K562 (cell line): Measurements from ENCODE around the gene CENPB. TPM values are rescaled to one million over a fixed set of nuclear protein-coding genes. Genes with fewer than 3 reads are reported as not detected.
A peak's percentile ranks its signal among the peaks of the same experiment; 100 is the strongest.

Experiments used
- BMI1 ChIP-seq: fragments of 150-350 bp; IDR thresholded peaks from 2 replicates; pipeline ENCODE4 v1.6.1; 2014; ENCODE audit warnings: low read length
- CBX3 ChIP-seq, 2 experiments: IDR thresholded peaks; 1 replicate in 1 of 2; 2 replicates in 1 of 2; pipeline ENCODE4 v1.6.1; 2012; ENCODE audit warnings: inconsistent platforms in 2 of 2, low read length in 2 of 2, borderline replicate concordance in 1 of 2, control low read depth in 1 of 2
- CCNT2 ChIP-seq: IDR thresholded peaks from 2 replicates; pipeline ENCODE4 v1.6.1; 2011; ENCODE audit warnings: borderline replicate concordance, low read depth, mild to moderate bottlenecking, moderate library complexity, mixed read lengths, low read length; ENCODE audit not compliant: insufficient read length; ENCODE audit errors: extremely low read depth
- CREBBP ChIP-seq: IDR thresholded peaks from one replicate; pipeline ENCODE4 v1.6.1; 2012; ENCODE audit warnings: low read depth, mild to moderate bottlenecking, control low read depth, inconsistent platforms, low read length
- ERF ChIP-seq: fragments of 450-650 bp; formaldehyde crosslinking; IDR thresholded peaks from 2 replicates; pipeline ENCODE4 v1.4.0; 2020; ENCODE audit warnings: mild to moderate bottlenecking, mixed read lengths
- GABPA ChIP-seq: fragments of 200-800 bp; sonication (Bioruptor generic); conservative IDR thresholded peaks from 2 replicates; pipeline ENCODE4 v1.6.1; 2016; ENCODE audit warnings: low read depth, missing genetic modification characterization, missing compliant biosample characterization
- HDAC1 ChIP-seq, 2 experiments: fragments of 450-650 bp; IDR thresholded peaks; 2 replicates each; pipeline ENCODE4 v1.6.1; 2016 to 2017; ENCODE audit warnings: inconsistent platforms in 1 of 2, mild to moderate bottlenecking in 1 of 2, moderate library complexity in 1 of 2
- HDAC2 ChIP-seq: fragments of 450-650 bp; IDR thresholded peaks from 2 replicates; pipeline ENCODE4 v1.6.1; 2016; ENCODE audit warnings: mild to moderate bottlenecking
- MAFF ChIP-seq: IDR thresholded peaks from 2 replicates; pipeline ENCODE4 v1.6.1; 2012; ENCODE audit warnings: low read length, improper control_type of control experiment
- MYC ChIP-seq, 2 experiments: fragments of 250-450 bp in 1 of 2; sonication (Bioruptor Pico) in 1 of 2; IDR thresholded peaks; 2 replicates each; pipeline versions ENCODE4 v1.5.1 to v1.6.1; 2012 to 2021; ENCODE audit warnings: low read depth in 2 of 2, borderline replicate concordance in 1 of 2, improper control_type of control experiment in 1 of 2, low read length in 1 of 2, mild to moderate bottlenecking in 1 of 2, moderate library complexity in 1 of 2
- NFRKB ChIP-seq: fragments of 450-650 bp; IDR thresholded peaks from 2 replicates; pipeline ENCODE4 v1.6.1; 2016; ENCODE audit warnings: low read depth
- POLR2H ChIP-seq: IDR thresholded peaks from 2 replicates; pipeline ENCODE4 v1.6.1; 2016; ENCODE audit warnings: missing genetic modification characterization, low read depth, mild to moderate bottlenecking, control low read depth, missing compliant biosample characterization, moderate library complexity
- PPARD ChIP-seq: fragments of 250-450 bp; sonication (Bioruptor Pico); IDR thresholded peaks from 2 replicates; pipeline ENCODE4 v1.8.0; 2022; ENCODE audit warnings: inconsistent platforms, mild to moderate bottlenecking, moderate library complexity
- SAP30 ChIP-seq: fragments of 200-600 bp; sonication (generic); IDR thresholded peaks from 2 replicates; pipeline ENCODE4 v1.6.1; 2012; ENCODE audit warnings: borderline replicate concordance, low read depth, mild to moderate bottlenecking, moderate library complexity, low read length, control low read depth, inconsistent platforms; ENCODE audit not compliant: insufficient read depth, poor library complexity, severe bottlenecking
- SETDB1 ChIP-seq: IDR thresholded peaks from one replicate; pipeline ENCODE4 v1.6.1; 2012; ENCODE audit warnings: low read length, control low read depth, inconsistent platforms
- SMAD4 ChIP-seq: fragments of 250-450 bp; sonication (Bioruptor Pico); conservative IDR thresholded peaks from 2 replicates; pipeline ENCODE4 v1.8.0; 2021; ENCODE audit warnings: inconsistent platforms, mild to moderate bottlenecking, moderate library complexity
- SP1 ChIP-seq: sonication (generic); formaldehyde crosslinking; IDR thresholded peaks from 2 replicates; pipeline ENCODE4 v1.8.1; 2022; ENCODE audit warnings: mild to moderate bottlenecking, missing genetic modification reagents
- ZNF668 ChIP-seq: fragments of 250-450 bp; sonication (Bioruptor Pico); IDR thresholded peaks from 2 replicates; pipeline ENCODE4 v1.8.0; 2022; ENCODE audit warnings: mild to moderate bottlenecking, inconsistent platforms
- polyA plus RNA-seq, 8 experiments: library from polyadenylated mRNA; depleted of rRNA in 4 of 8; stranded (reverse) in 5 of 8; unstranded in 3 of 8; fragments of >200 nt; fragmentation: Nextera tagmentation in 2 of 8; fragmentation: Illumina TruSeq in 1 of 8; extraction: Ambion mirVana in 2 of 8; extraction: Trizol in 1 of 8; gene quantifications; 2 replicates each; pipeline versions ENCODE4 v1.2.1 to v1.2.3, GENCODE V29; 2011 to 2014; ENCODE audit warnings: inconsistent platforms in 1 of 8, missing spikeins in 1 of 8
- total RNA-seq, 7 experiments: library from RNA; depleted of rRNA in 6 of 7; stranded (reverse); fragments of >200 nt in 6 of 7; fragmentation: Illumina TruSeq in 2 of 7; extraction: Trizol in 2 of 7; gene quantifications; 2 replicates each; pipeline versions ENCODE4 v1.2.1 to v1.2.3, GENCODE V29; 2011 to 2021; ENCODE audit warnings: low replicate concordance in 1 of 7
- TF ChIP-seq, protein P1 (sequence below), 3 experiments: fragments of 200-800 bp in 1 of 3; sonication (Bioruptor generic) in 1 of 3; sonication (generic) in 1 of 3; formaldehyde crosslinking in 1 of 3; IDR thresholded peaks; 2 replicates each; pipeline versions ENCODE4 v1.6.1 to v1.8.0; 2016 to 2022; ENCODE audit warnings: mild to moderate bottlenecking in 2 of 3, missing compliant biosample characterization in 2 of 3, missing genetic modification characterization in 2 of 3, missing genetic modification reagents in 1 of 3
- TF ChIP-seq, protein P2 (sequence below): fragments of 250-450 bp; sonication (Bioruptor Pico); IDR thresholded peaks from 2 replicates; pipeline ENCODE4 v1.5.0; 2022; ENCODE audit warnings: mild to moderate bottlenecking
- TF ChIP-seq, protein P3 (sequence below): fragments of 250-450 bp; sonication (Bioruptor Pico); IDR thresholded peaks from 2 replicates; pipeline ENCODE4 v1.8.0; 2022; ENCODE audit warnings: moderate library complexity, mild to moderate bottlenecking, inconsistent platforms

CENPB gene
- total and polyA plus RNA-seq, 9 of the 15 experiments (the other 6 are each of a cell fraction or from before 2014, with no cell fraction given) = 0.17 to 70.8 (median 24.9) TPM

DNA sequence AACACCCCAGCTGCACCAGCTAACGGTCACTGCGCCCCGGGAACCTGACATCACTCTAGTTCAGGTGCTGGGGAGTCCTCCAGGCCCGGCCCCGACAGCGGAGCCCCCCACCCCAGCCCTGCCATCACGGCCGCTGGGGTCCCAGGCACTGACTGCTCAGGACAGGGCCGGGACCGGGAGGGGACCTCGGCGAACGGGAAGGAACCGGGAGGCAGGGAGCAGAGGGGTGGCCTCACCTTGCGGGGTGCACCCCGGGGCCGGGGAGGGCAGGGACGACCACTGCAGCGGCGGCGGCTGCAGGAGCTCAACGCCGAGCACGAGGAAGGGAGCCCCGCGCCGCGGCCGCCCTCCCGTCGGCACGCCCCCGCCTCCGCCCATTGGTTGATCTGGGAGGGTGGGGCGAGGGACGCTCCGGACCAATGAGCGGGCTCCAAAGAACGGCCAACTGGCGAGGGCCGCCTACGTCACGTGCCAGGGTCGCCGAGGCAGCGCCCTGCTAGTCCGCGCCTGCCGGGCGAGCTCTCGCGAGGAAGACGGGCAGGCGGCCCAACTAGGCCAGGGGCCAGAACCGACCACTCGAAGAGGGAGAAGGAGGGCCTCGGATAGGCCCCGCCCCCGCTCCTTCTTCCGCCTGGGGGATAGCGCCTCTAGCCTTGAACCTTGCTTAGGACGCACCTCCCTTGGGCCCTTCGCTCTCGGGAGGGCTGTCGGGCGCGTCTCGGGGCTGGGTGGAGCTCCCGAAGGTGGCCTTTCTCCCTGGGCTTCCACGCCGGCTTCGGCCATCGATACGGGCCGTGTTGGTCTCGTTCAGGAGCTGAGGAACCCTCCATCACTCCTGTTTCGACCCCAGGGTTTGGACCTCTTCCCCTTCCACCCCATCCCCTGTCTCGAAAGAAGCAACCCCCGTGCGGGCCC, 18.9 kb downstream of the CENPB start, which contains the start of gene ADISSP (continued):
- TF ChIP-seq MYC (IDR thresholded peaks at IDR 0.05; ENCODE audit: low read depth, low read length) (peak; percentile 55; the same call in 1 of the 2 replicates), MYC (CRISPR knock-in tag; IDR thresholded peaks at IDR 0.05; ENCODE audit: borderline replicate concordance, low read depth) (peak; percentile 34; the same call in 1 of the 2 replicates), BMI1 (no peak), ERF (no peak), SAP30 (peak; percentile 84), POLR2H (tag) (no peak), CREBBP (no peak), NFRKB (no peak), GABPA (tag) (no peak), ZNF668 (CRISPR knock-in tag) (no peak), HDAC2 (no peak), SP1 (CRISPR knock-in tag) (peak; percentile 87), HDAC1 (IDR thresholded peaks at IDR 0.05) (peak in 1 of 2 experiments; percentile 79; a peak in 2 of 4 replicates), SETDB1 (no peak), CCNT2 (peak; percentile 55), CBX3 (IDR thresholded peaks at IDR 0.05; ENCODE audit: borderline replicate concordance in 1 of 2, low read length in 2 of 2) (peak in 1 of 2 experiments; percentile 79; a peak in 1 of 3 replicates), PPARD (CRISPR knock-in tag) (no peak), SMAD4 (no peak), MAFF (no peak)
- TF ChIP-seq, protein P1, sequence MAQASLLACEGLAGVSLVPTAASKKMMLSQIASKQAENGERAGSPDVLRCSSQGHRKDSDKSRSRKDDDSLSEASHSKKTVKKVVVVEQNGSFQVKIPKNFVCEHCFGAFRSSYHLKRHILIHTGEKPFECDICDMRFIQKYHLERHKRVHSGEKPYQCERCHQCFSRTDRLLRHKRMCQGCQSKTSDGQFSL (CRISPR knock-in tag; IDR thresholded peaks at IDR 0.05) = peak; percentile 52; the same call in 1 of the 2 replicates
- TF ChIP-seq, protein P1 (tag; IDR thresholded peaks at IDR 0.05) = no peak
- TF ChIP-seq, protein P2, sequence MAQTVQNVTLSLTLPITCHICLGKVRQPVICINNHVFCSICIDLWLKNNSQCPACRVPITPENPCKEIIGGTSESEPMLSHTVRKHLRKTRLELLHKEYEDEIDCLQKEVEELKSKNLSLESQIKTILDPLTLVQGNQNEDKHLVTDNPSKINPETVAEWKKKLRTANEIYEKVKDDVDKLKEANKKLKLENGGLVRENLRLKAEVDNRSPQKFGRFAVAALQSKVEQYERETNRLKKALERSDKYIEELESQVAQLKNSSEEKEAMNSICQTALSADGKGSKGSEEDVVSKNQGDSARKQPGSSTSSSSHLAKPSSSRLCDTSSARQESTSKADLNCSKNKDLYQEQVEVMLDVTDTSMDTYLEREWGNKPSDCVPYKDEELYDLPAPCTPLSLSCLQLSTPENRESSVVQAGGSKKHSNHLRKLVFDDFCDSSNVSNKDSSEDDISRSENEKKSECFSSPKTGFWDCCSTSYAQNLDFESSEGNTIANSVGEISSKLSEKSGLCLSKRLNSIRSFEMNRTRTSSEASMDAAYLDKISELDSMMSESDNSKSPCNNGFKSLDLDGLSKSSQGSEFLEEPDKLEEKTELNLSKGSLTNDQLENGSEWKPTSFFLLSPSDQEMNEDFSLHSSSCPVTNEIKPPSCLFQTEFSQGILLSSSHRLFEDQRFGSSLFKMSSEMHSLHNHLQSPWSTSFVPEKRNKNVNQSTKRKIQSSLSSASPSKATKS (CRISPR knock-in tag) = no peak
- TF ChIP-seq, protein P3, sequence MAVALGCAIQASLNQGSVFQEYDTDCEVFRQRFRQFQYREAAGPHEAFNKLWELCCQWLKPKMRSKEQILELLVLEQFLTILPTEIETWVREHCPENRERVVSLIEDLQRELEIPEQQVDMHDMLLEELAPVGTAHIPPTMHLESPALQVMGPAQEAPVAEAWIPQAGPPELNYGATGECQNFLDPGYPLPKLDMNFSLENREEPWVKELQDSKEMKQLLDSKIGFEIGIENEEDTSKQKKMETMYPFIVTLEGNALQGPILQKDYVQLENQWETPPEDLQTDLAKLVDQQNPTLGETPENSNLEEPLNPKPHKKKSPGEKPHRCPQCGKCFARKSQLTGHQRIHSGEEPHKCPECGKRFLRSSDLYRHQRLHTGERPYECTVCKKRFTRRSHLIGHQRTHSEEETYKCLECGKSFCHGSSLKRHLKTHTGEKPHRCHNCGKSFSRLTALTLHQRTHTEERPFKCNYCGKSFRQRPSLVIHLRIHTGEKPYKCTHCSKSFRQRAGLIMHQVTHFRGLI (CRISPR knock-in tag) = no peak
